Measurements from ENCODE around the gene BEND7. TPM values are rescaled to one million over a fixed set of nuclear protein-coding genes. Genes with fewer than 3 reads are reported as not detected.

BEND7 gene
- total RNA-seq, 2 donors from 2014 or later: 19.2 to 20.4 TPM

GRCh38 chr10:13483951-13484350 lies 44.9 kb downstream of the BEND7 start:
- H3K4me1 ChIP-seq: no peaks in the 10 kb centered on the region
- no peak for DNase-seq
- H3K27me3 ChIP-seq: no peaks in the 10 kb centered on the region
- no peaks in the 10 kb centered on the region for H3K36me3 ChIP-seq
- intact Hi-C loops (cut with DNase I): no loop called here
- no peak overlapping the region for H3K9ac ChIP-seq (ENCODE audit: low read depth in 2 of 2, low read length in 2 of 2)
- H3K4me3 ChIP-seq: no peak overlapping the region
- H3K27ac ChIP-seq: no peak overlapping the region
- no peaks in the 10 kb centered on the region for H3K9me3 ChIP-seq
- no peak for TF ChIP-seq CTCF (IDR thresholded peaks at IDR 0.05)

GRCh38 chr10:13483073-13483472 lies 45.7 kb downstream of the BEND7 start:
- Histone ChIP-seq H3K27ac (no peak overlapping the region), H3K27me3 (no peaks in the 10 kb centered on the region), H3K9ac (ENCODE audit: low read depth in 2 of 2, low read length in 2 of 2) (no peak overlapping the region), H3K4me1 (no peaks in the 10 kb centered on the region), H3K36me3 (no peaks in the 10 kb centered on the region), H3K9me3 (no peaks in the 10 kb centered on the region), H3K4me3 (no peak overlapping the region)
- intact Hi-C loops (cut with DNase I): no loop called here
- no peak for DNase-seq
- no peak for TF ChIP-seq CTCF (IDR thresholded peaks at IDR 0.05)

- Histone ChIP-seq H3K4me1 (no peaks in the 10 kb centered on the region), H3K9me3 (no peaks in the 10 kb centered on the region), H3K27me3 (no peaks in the 10 kb centered on the region), H3K27ac (no peak overlapping the region), H3K36me3 (no peaks in the 10 kb centered on the region), H3K9ac (ENCODE audit: low read depth in 2 of 2, low read length in 2 of 2) (no peak overlapping the region), H3K4me3 (no peak overlapping the region)
- TF ChIP-seq CTCF (IDR thresholded peaks at IDR 0.05): no peak
- intact Hi-C loops (cut with DNase I): no loop called here
- DNase-seq: no peak
Observed at GRCh38 chr10:13481690-13482089, 47.1 kb downstream of the BEND7 start.

- Histone ChIP-seq H3K27ac (no peak overlapping the region), H3K9ac (ENCODE audit: low read depth in 2 of 2, low read length in 2 of 2) (no peak overlapping the region), H3K4me3 (no peak overlapping the region), H3K4me1 (no peaks in the 10 kb centered on the region), H3K36me3 (no peaks in the 10 kb centered on the region), H3K27me3 (no peaks in the 10 kb centered on the region), H3K9me3 (no peaks in the 10 kb centered on the region)
- intact Hi-C loops (cut with DNase I): no loop called here
- no peak for DNase-seq
- TF ChIP-seq CTCF (IDR thresholded peaks at IDR 0.05): no peak
Observed at GRCh38 chr10:13475124-13475523, 53.7 kb downstream of the BEND7 start.

GRCh38 chr10:13473986-13474385 lies 54.8 kb downstream of the BEND7 start:
- no peak for DNase-seq
- Histone ChIP-seq H3K9me3 (no peaks in the 10 kb centered on the region), H3K36me3 (no peaks in the 10 kb centered on the region), H3K4me3 (no peak overlapping the region), H3K9ac (ENCODE audit: low read depth in 2 of 2, low read length in 2 of 2) (no peak overlapping the region), H3K27me3 (no peaks in the 10 kb centered on the region), H3K27ac (no peak overlapping the region), H3K4me1 (no peaks in the 10 kb centered on the region)
- TF ChIP-seq CTCF (IDR thresholded peaks at IDR 0.05): no peak
- intact Hi-C loops (cut with DNase I): no loop called here

- H3K36me3 ChIP-seq: no peaks in the 10 kb centered on the region
- DNase-seq: no peak
- no peaks in the 10 kb centered on the region for H3K4me1 ChIP-seq
- H3K4me3 ChIP-seq: no peak overlapping the region
- H3K27ac ChIP-seq: no peak overlapping the region
- H3K9ac ChIP-seq (ENCODE audit: low read depth in 2 of 2, low read length in 2 of 2): no peak overlapping the region
- H3K27me3 ChIP-seq: no peaks in the 10 kb centered on the region
- H3K9me3 ChIP-seq: no peaks in the 10 kb centered on the region
- intact Hi-C loops (cut with DNase I): no loop called here
- no peak for TF ChIP-seq CTCF (IDR thresholded peaks at IDR 0.05)
Observed at GRCh38 chr10:13472359-13472758, 56.5 kb downstream of the BEND7 start.
